Neural cell (in vitro differentiated cells): ENCODE measurements around the gene ACOXL. TPM values are rescaled to one million over a fixed set of nuclear protein-coding genes. Genes with fewer than 3 reads are reported as not detected.

Experiments used
- H2AFZ ChIP-seq: fragments of 200-600, 300-800 bp; sonication (generic), shearing (Covaris generic); 2 replicates; pipeline ENCODE4 v1.6.0; 2014; ENCODE audit warnings: low read depth, mild to moderate bottlenecking, antibody characterized with exemption, low read length, moderate library complexity
- H3F3A ChIP-seq: fragments of 200-600 bp; shearing (Covaris generic); 2 replicates; pipeline ENCODE4 v1.6.1; 2016; ENCODE audit warnings: mild to moderate bottlenecking, moderate library complexity, mixed read lengths, antibody characterized with exemption, low read length; ENCODE audit not compliant: insufficient read depth, poor library complexity, severe bottlenecking
- H3K27ac ChIP-seq: fragments of 200-600, 300-800 bp; sonication (generic), shearing (Covaris generic); 2 replicates; pipeline ENCODE4 v1.5.1; 2014; ENCODE audit warnings: mild to moderate bottlenecking, low read length, moderate library complexity
- H3K27me3 ChIP-seq: fragments of 300-800, 200-600 bp; sonication (generic), shearing (Covaris generic); 2 replicates; pipeline ENCODE4 v1.6.0; 2014; ENCODE audit warnings: mild to moderate bottlenecking, low read depth, low read length, moderate library complexity; ENCODE audit not compliant: insufficient read depth
- H3K36me3 ChIP-seq: fragments of 300-800, 200-600 bp; sonication (generic), shearing (Covaris generic); 2 replicates; pipeline ENCODE4 v1.5.1; 2014; ENCODE audit warnings: mild to moderate bottlenecking, antibody characterized with exemption, low read length, moderate library complexity; ENCODE audit not compliant: insufficient read depth
- H3K4me2 ChIP-seq: fragments of 300-800, 200-600 bp; sonication (generic), shearing (Covaris generic); 2 replicates; pipeline ENCODE4 v1.6.0; 2014; ENCODE audit warnings: mild to moderate bottlenecking, low read length
- H3K4me3 ChIP-seq: fragments of 300-800, 200-600 bp; sonication (generic), shearing (Covaris generic); 2 replicates; pipeline ENCODE4 v1.5.1; 2014; ENCODE audit warnings: mild to moderate bottlenecking, low read length, moderate library complexity
- H3K79me2 ChIP-seq: fragments of 200-600 bp; shearing (Covaris generic); replicated peaks from 2 replicates; pipeline ENCODE4 v1.6.0; 2014; ENCODE audit warnings: mild to moderate bottlenecking, low read length, moderate library complexity; ENCODE audit not compliant: insufficient read depth
- H3K9ac ChIP-seq: fragments of 300-800, 200-600 bp; sonication (generic), shearing (Covaris generic); 2 replicates; pipeline ENCODE4 v1.6.1; 2016; ENCODE audit warnings: mild to moderate bottlenecking, low read length, mixed read lengths
- H3K9me2 ChIP-seq: fragments of 200-600 bp; shearing (Covaris generic); 2 replicates; pipeline ENCODE4 v1.6.1; 2016; ENCODE audit warnings: mild to moderate bottlenecking, low read length, mixed read lengths; ENCODE audit not compliant: insufficient read depth
- H3K9me3 ChIP-seq: fragments of 200-600, 300-800 bp; sonication (generic), shearing (Covaris generic); 2 replicates; pipeline ENCODE4 v1.6.1; 2016; ENCODE audit warnings: mild to moderate bottlenecking, mixed run types, low read length, moderate library complexity, mixed read lengths
- H4K20me1 ChIP-seq: fragments of 200-600 bp; shearing (Covaris generic); 2 replicates; pipeline ENCODE4 v1.6.1; 2016; ENCODE audit warnings: mild to moderate bottlenecking, mixed run types; ENCODE audit not compliant: insufficient read depth
- CTCF ChIP-seq: fragments of 450-650 bp; IDR thresholded peaks from 2 replicates; pipeline ENCODE4 v1.5.1; 2014; ENCODE audit warnings: antibody characterized with exemption, mild to moderate bottlenecking, moderate library complexity; ENCODE audit not compliant: poor library complexity, severe bottlenecking
- EZH2 ChIP-seq: fragments of 200-600, 300-800 bp; shearing (Covaris generic), sonication (generic); IDR thresholded peaks from 2 replicates; pipeline ENCODE4 v1.6.1; 2014; ENCODE audit warnings: antibody characterized with exemption, low read length, borderline replicate concordance, mild to moderate bottlenecking; ENCODE audit not compliant: insufficient read depth, poor library complexity, severe bottlenecking
- MXI1 ChIP-seq: fragments of 450-650 bp; conservative IDR thresholded peaks from 2 replicates; pipeline ENCODE4 v1.6.1; 2014; ENCODE audit warnings: antibody characterized with exemption, mild to moderate bottlenecking; ENCODE audit not compliant: poor library complexity, severe bottlenecking
- RAD21 ChIP-seq: fragments of 450-650 bp; conservative IDR thresholded peaks from 2 replicates; pipeline ENCODE4 v1.6.1; 2014; ENCODE audit warnings: antibody characterized with exemption, mild to moderate bottlenecking, moderate library complexity
- SMC3 ChIP-seq: fragments of 450-650 bp; conservative IDR thresholded peaks from 2 replicates; pipeline ENCODE4 v1.6.1; 2014; ENCODE audit warnings: antibody characterized with exemption, mild to moderate bottlenecking, moderate library complexity; ENCODE audit not compliant: poor library complexity
- TAF1 ChIP-seq: IDR thresholded peaks from 2 replicates; pipeline ENCODE4 v1.6.1; 2012; ENCODE audit warnings: low read depth
- polyA plus RNA-seq: library from polyadenylated mRNA; depleted of rRNA; stranded (reverse); fragments of >200 nt; gene quantifications from 2 replicates; pipeline ENCODE4 v1.2.3, GENCODE V29; 2014
- TF ChIP-seq, protein P1 (sequence below): IDR thresholded peaks from 2 replicates; pipeline ENCODE4 v1.6.1; 2012; ENCODE audit warnings: borderline replicate concordance

Gene ACOXL
- polyA plus RNA-seq, 1 donor from 2014 or later: not detected

DNA sequence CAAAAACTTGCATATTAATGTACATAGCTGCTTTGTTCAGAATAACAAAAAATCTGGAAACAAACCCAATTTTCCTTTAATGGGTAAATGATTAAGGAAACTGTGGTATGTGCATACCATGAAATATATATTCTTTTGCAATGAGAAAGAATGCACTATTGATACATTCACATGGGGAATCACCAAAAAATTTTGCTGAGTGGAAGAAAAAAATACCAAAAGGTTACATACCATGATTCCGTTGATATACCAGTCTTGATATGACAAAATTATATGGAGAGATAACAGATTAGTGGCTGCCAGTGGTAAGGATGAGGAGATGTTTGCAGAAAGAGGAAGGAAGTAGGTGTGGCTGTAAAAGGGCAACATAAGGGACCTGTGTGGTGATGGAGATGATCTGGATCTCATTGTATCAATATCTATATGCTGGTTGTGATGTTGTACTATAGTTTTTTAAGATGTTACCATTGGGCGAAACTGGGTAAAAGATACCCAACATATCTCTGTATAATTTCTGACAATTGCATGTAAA is 333.8 kb downstream of the ACOXL start:
- Histone ChIP-seq H3K79me2 (no peaks in the 10 kb centered on the region), H3K9ac (no peak overlapping the region), H3K27me3 (no peaks in the 10 kb centered on the region), H3K9me3 (no peaks in the 10 kb centered on the region), H3F3A (no peaks in the 10 kb centered on the region), H3K36me3 (no peaks in the 10 kb centered on the region), H3K9me2 (no peaks in the 10 kb centered on the region), H3K4me2 (no peak overlapping the region), H3K27ac (no peak overlapping the region), H3K4me3 (no peak overlapping the region), H2AFZ (no peak overlapping the region), H4K20me1 (no peaks in the 10 kb centered on the region)
- no peak for TF ChIP-seq CTCF

- TF ChIP-seq SMC3 (no peak), EZH2 (no peak), TAF1 (no peak), CTCF (no peak), MXI1 (no peak), RAD21 (no peak)
- TF ChIP-seq, protein P1, sequence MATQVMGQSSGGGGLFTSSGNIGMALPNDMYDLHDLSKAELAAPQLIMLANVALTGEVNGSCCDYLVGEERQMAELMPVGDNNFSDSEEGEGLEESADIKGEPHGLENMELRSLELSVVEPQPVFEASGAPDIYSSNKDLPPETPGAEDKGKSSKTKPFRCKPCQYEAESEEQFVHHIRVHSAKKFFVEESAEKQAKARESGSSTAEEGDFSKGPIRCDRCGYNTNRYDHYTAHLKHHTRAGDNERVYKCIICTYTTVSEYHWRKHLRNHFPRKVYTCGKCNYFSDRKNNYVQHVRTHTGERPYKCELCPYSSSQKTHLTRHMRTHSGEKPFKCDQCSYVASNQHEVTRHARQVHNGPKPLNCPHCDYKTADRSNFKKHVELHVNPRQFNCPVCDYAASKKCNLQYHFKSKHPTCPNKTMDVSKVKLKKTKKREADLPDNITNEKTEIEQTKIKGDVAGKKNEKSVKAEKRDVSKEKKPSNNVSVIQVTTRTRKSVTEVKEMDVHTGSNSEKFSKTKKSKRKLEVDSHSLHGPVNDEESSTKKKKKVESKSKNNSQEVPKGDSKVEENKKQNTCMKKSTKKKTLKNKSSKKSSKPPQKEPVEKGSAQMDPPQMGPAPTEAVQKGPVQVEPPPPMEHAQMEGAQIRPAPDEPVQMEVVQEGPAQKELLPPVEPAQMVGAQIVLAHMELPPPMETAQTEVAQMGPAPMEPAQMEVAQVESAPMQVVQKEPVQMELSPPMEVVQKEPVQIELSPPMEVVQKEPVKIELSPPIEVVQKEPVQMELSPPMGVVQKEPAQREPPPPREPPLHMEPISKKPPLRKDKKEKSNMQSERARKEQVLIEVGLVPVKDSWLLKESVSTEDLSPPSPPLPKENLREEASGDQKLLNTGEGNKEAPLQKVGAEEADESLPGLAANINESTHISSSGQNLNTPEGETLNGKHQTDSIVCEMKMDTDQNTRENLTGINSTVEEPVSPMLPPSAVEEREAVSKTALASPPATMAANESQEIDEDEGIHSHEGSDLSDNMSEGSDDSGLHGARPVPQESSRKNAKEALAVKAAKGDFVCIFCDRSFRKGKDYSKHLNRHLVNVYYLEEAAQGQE: no peak
- H3K27me3 ChIP-seq: no peaks in the 10 kb centered on the region
- no peaks in the 10 kb centered on the region for H3K36me3 ChIP-seq
- H2AFZ ChIP-seq: no peak overlapping the region
- H3F3A ChIP-seq: no peaks in the 10 kb centered on the region
- no peaks in the 10 kb centered on the region for H3K9me3 ChIP-seq
- H3K79me2 ChIP-seq: no peaks in the 10 kb centered on the region
- H3K9me2 ChIP-seq: no peaks in the 10 kb centered on the region
- no peak overlapping the region for H3K9ac ChIP-seq
- no peak overlapping the region for H3K4me2 ChIP-seq
- no peak overlapping the region for H3K27ac ChIP-seq
- H3K4me3 ChIP-seq: no peak overlapping the region
- H4K20me1 ChIP-seq: no peaks in the 10 kb centered on the region
Measured at GRCh38 chr2:111068435-111069058, 336.2 kb downstream of the ACOXL start.
